Measurements from ENCODE around the gene C19orf25. TPM values are rescaled to one million over a fixed set of nuclear protein-coding genes. Genes with fewer than 3 reads are reported as not detected.

C19orf25 gene
- total and polyA plus RNA-seq, 9 of the 15 experiments (the other 6 are each of a cell fraction or from before 2014, with no cell fraction given), result 0.79 to 96.0 (median 36.1) TPM

DNA sequence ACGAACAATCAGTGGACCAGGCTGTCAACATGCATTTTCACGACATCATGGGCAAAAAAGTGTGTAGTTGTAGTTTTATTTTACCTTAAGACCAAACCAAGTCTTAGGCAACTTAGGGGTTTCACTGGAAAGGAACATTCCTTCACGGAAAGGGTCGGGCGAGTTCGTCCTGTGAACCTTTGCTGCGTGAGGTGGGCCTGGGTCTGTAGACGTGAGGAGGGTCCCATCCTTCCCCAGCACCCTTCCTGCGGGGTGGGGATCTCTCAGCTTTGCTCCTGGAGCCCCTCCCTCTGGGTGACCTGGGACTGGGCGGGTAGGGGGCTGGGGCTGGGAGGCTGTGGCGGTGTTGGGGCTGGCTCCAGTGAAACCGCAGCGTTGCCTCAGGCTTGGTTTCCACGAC, 53.1 kb downstream of the C19orf25 start:
- in situ Hi-C loops (cut with MboI), result no loop called here
- intact Hi-C loops (cut with micrococcal nuclease), result no loop called here
- peaks cover 94% of the 10 kb centered on the region for H3K36me3 ChIP-seq (ENCODE audit: control insufficient read depth, insufficient read depth, low read length)
- TSS peak; percentile 11 for BruUV-seq (replicated peaks)
- no peak overlapping the region for H3K9ac ChIP-seq (ENCODE audit: insufficient read depth in 1 of 2, low read depth in 2 of 2, low read length in 2 of 2)
- 95% methylated on average over 11 of the region's 14 CpGs for WGBS (ENCODE audit: insufficient coverage, low coverage, missing lambda C conversion rate)
- no peaks in the 10 kb centered on the region for H3K27me3 ChIP-seq (ENCODE audit: control insufficient read depth in 2 of 2, insufficient read depth in 2 of 2, low read length in 2 of 2)
- TF ChIP-seq, protein P1, sequence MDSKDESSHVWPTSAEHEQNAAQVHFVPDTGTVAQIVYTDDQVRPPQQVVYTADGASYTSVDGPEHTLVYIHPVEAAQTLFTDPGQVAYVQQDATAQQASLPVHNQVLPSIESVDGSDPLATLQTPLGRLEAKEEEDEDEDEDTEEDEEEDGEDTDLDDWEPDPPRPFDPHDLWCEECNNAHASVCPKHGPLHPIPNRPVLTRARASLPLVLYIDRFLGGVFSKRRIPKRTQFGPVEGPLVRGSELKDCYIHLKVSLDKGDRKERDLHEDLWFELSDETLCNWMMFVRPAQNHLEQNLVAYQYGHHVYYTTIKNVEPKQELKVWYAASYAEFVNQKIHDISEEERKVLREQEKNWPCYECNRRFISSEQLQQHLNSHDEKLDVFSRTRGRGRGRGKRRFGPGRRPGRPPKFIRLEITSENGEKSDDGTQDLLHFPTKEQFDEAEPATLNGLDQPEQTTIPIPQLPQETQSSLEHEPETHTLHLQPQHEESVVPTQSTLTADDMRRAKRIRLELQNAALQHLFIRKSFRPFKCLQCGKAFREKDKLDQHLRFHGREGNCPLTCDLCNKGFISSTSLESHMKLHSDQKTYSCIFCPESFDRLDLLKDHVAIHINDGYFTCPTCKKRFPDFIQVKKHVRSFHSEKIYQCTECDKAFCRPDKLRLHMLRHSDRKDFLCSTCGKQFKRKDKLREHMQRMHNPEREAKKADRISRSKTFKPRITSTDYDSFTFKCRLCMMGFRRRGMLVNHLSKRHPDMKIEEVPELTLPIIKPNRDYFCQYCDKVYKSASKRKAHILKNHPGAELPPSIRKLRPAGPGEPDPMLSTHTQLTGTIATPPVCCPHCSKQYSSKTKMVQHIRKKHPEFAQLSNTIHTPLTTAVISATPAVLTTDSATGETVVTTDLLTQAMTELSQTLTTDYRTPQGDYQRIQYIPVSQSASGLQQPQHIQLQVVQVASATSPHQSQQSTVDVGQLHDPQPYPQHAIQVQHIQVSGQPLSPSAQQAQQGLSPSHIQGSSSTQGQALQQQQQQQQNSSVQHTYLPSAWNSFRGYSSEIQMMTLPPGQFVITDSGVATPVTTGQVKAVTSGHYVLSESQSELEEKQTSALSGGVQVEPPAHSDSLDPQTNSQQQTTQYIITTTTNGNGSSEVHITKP (IDR thresholded peaks at IDR 0.05; ENCODE audit: partially characterized antibody), result peak; percentile 52
- no peak for TF ChIP-seq PRMT5 (CRISPR knock-in tag; IDR thresholded peaks at IDR 0.05)
- H3K4me2 ChIP-seq (ENCODE audit: insufficient read depth, low read length), result no peak overlapping the region
- ATAC-seq (no peak), FAIRE-seq (no peak), DNase-seq (ENCODE audit: extremely low read depth in 1 of 4, low spot score in 3 of 4) (no peak)
- H4K20me1 ChIP-seq (replicated peaks; ENCODE audit: control insufficient read depth, insufficient read depth, low read length), result peaks cover 10% of the 10 kb centered on the region; the same call in 1 of the 2 replicates
- H3K27ac ChIP-seq (ENCODE audit: extremely low read depth, low read depth, low read length), result no peak overlapping the region
- no peak overlapping the region for H2AFZ ChIP-seq (ENCODE audit: low read depth, low read length)
- ChIA-PET CTCF (ENCODE audit: low intra/inter-chr PET ratio) (no interaction called here), POLR2A (interaction anchor here (1.5 kb wide), 2 partner anchors 9 to 14 kb away, joined by 3 to 5 read pairs; no protein-coding TSS in a partner anchor)
- H3K4me3 ChIP-seq, result no peak overlapping the region
- H3K9me3 ChIP-seq (replicated peaks; ENCODE audit: control insufficient read depth, insufficient read depth, low read depth, low read length), result no peaks in the 10 kb centered on the region
- H3K79me2 ChIP-seq (ENCODE audit: control insufficient read depth, insufficient read depth, low read length), result peaks cover 55% of the 10 kb centered on the region
- peaks cover 4% of the 10 kb centered on the region for H3K9me1 ChIP-seq (ENCODE audit: control insufficient read depth, insufficient read depth, low read length)
- H3K4me1 ChIP-seq (replicated peaks in 1 of 2; ENCODE audit: control insufficient read depth in 2 of 2, insufficient read depth in 2 of 2, low read length in 2 of 2), result peaks cover 0 to 57% of the 10 kb centered on the region in 2 experiments; a peak in 2 of 5 replicates

Measured in K562 (cell line).